ENCODE data around the gene PARP15.

DNA sequence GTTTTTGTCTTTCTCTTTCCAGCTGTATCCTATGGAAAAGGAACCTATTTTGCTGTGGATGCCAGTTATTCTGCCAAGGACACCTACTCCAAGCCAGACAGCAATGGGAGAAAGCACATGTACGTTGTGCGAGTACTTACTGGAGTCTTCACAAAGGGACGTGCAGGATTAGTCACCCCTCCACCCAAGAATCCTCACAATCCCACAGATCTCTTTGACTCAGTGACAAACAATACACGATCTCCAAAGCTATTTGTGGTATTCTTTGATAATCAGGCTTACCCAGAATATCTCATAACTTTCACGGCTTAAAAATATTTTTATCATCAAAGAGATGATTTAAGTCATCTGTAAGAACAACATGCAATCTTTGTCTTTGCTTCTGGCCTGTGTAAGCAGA is 58.3 kb downstream of the PARP15 start:
- TF ChIP-seq, protein P1, sequence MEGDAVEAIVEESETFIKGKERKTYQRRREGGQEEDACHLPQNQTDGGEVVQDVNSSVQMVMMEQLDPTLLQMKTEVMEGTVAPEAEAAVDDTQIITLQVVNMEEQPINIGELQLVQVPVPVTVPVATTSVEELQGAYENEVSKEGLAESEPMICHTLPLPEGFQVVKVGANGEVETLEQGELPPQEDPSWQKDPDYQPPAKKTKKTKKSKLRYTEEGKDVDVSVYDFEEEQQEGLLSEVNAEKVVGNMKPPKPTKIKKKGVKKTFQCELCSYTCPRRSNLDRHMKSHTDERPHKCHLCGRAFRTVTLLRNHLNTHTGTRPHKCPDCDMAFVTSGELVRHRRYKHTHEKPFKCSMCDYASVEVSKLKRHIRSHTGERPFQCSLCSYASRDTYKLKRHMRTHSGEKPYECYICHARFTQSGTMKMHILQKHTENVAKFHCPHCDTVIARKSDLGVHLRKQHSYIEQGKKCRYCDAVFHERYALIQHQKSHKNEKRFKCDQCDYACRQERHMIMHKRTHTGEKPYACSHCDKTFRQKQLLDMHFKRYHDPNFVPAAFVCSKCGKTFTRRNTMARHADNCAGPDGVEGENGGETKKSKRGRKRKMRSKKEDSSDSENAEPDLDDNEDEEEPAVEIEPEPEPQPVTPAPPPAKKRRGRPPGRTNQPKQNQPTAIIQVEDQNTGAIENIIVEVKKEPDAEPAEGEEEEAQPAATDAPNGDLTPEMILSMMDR (IDR thresholded peaks at IDR 0.05; ENCODE audit: borderline replicate concordance, extremely low read depth, low read length, poor library complexity, severe bottlenecking): no peak
- no peak for TF ChIP-seq EZH2 (IDR thresholded peaks at IDR 0.05; ENCODE audit: borderline replicate concordance, low read depth, low read length, severe bottlenecking)

Measured in DND-41 (cell line).